Measurements from ENCODE around the gene VPS45.
"Not testable (repeated sequence)": the region's sequence is repeated elsewhere in the genome, so short reads cannot be mapped to it uniquely, and the experiment has no call there.

The VPS45 gene

GRCh38 chr1:150067184-150068108 is at the start of gene VPS45:
VPS45 (plus strand) TSS chr1:150067776; CDS start chr1:150067858, 82 bp downstream.
- Histone ChIP-seq H3K27me3 (ENCODE audit: control insufficient read depth, insufficient read depth, low read length) (no peaks in the 10 kb centered on the region), H3K4me3 (ENCODE audit: low read depth, low read length) (peak within 1 kb of the TSS; percentile 91), H3K9ac (ENCODE audit: low read length) (peak within 1 kb of the TSS; percentile 95), H3K4me1 (ENCODE audit: control insufficient read depth, insufficient read depth, low read length) (peaks cover 10% of the 10 kb centered on the region; the same call in 1 of the 2 replicates), H3K9me3 (ENCODE audit: control insufficient read depth, insufficient read depth, low read depth, low read length) (no peaks in the 10 kb centered on the region), H3K36me3 (ENCODE audit: control insufficient read depth, insufficient read depth, low read length) (peaks cover 9% of the 10 kb centered on the region; the same call in 1 of the 2 replicates), H3K27ac (ENCODE audit: low read depth, low read length) (peak within 1 kb of the TSS; percentile 82)

GRCh38 chr1:150018165-150018564 is 49.4 kb upstream of the VPS45 start:
- Histone ChIP-seq H3K27me3 (ENCODE audit: control insufficient read depth, insufficient read depth, low read length) (no peaks in the 10 kb centered on the region), H3K27ac (ENCODE audit: low read depth, low read length) (no peak overlapping the region), H3K9ac (ENCODE audit: low read length) (no peak overlapping the region), H3K4me3 (ENCODE audit: low read depth, low read length) (no peak overlapping the region), H3K36me3 (ENCODE audit: control insufficient read depth, insufficient read depth, low read length) (no peaks in the 10 kb centered on the region), H3K9me3 (ENCODE audit: control insufficient read depth, insufficient read depth, low read depth, low read length) (no peaks in the 10 kb centered on the region), H3K4me1 (ENCODE audit: control insufficient read depth, insufficient read depth, low read length) (peaks cover 18% of the 10 kb centered on the region; the same call in 1 of the 2 replicates)

GRCh38 chr1:150020711-150021110 is 46.9 kb upstream of the VPS45 start:
- Histone ChIP-seq H3K27me3 (ENCODE audit: control insufficient read depth, insufficient read depth, low read length) (no peaks in the 10 kb centered on the region), H3K9ac (ENCODE audit: low read length) (no peak overlapping the region), H3K27ac (ENCODE audit: low read depth, low read length) (no peak overlapping the region), H3K4me3 (ENCODE audit: low read depth, low read length) (no peak overlapping the region), H3K36me3 (ENCODE audit: control insufficient read depth, insufficient read depth, low read length) (no peaks in the 10 kb centered on the region), H3K9me3 (ENCODE audit: control insufficient read depth, insufficient read depth, low read depth, low read length) (no peaks in the 10 kb centered on the region), H3K4me1 (ENCODE audit: control insufficient read depth, insufficient read depth, low read length) (peaks cover 18% of the 10 kb centered on the region; the same call in 1 of the 2 replicates)

GRCh38 chr1:150021191-150021694 is 46.3 kb upstream of the VPS45 start:
- H3K36me3 ChIP-seq (ENCODE audit: control insufficient read depth, insufficient read depth, low read length) = no peaks in the 10 kb centered on the region
- no peak overlapping the region for H3K27ac ChIP-seq (ENCODE audit: low read depth, low read length)
- H3K4me1 ChIP-seq (ENCODE audit: control insufficient read depth, insufficient read depth, low read length) = peaks cover 18% of the 10 kb centered on the region; the same call in 1 of the 2 replicates
- no peaks in the 10 kb centered on the region for H3K27me3 ChIP-seq (ENCODE audit: control insufficient read depth, insufficient read depth, low read length)
- no peak overlapping the region for H3K9ac ChIP-seq (ENCODE audit: low read length)
- no peaks in the 10 kb centered on the region for H3K9me3 ChIP-seq (ENCODE audit: control insufficient read depth, insufficient read depth, low read depth, low read length)
- H3K4me3 ChIP-seq (ENCODE audit: low read depth, low read length) = no peak overlapping the region

GRCh38 chr1:150022357-150022756 is 45.2 kb upstream of the VPS45 start:
- peaks cover 12% of the 10 kb centered on the region; the same call in 1 of the 2 replicates for H3K4me1 ChIP-seq (ENCODE audit: control insufficient read depth, insufficient read depth, low read length)
- no peaks in the 10 kb centered on the region for H3K36me3 ChIP-seq (ENCODE audit: control insufficient read depth, insufficient read depth, low read length)
- no peaks in the 10 kb centered on the region for H3K9me3 ChIP-seq (ENCODE audit: control insufficient read depth, insufficient read depth, low read depth, low read length)
- H3K27me3 ChIP-seq (ENCODE audit: control insufficient read depth, insufficient read depth, low read length) = no peaks in the 10 kb centered on the region
- H3K27ac ChIP-seq (ENCODE audit: low read depth, low read length) = no peak overlapping the region
- no peak overlapping the region for H3K9ac ChIP-seq (ENCODE audit: low read length)
- H3K4me3 ChIP-seq (ENCODE audit: low read depth, low read length) = no peak overlapping the region

GRCh38 chr1:150024156-150024555 is 43.4 kb upstream of the VPS45 start:
- Histone ChIP-seq H3K27me3 (ENCODE audit: control insufficient read depth, insufficient read depth, low read length) (no peaks in the 10 kb centered on the region), H3K9ac (ENCODE audit: low read length) (no peak overlapping the region), H3K4me1 (ENCODE audit: control insufficient read depth, insufficient read depth, low read length) (0 out of 2 replicates have a peak, but pooled peaks cover 7% of the 10 kb centered on the region), H3K36me3 (ENCODE audit: control insufficient read depth, insufficient read depth, low read length) (no peaks in the 10 kb centered on the region), H3K27ac (ENCODE audit: low read depth, low read length) (no peak overlapping the region), H3K4me3 (ENCODE audit: low read depth, low read length) (no peak overlapping the region), H3K9me3 (ENCODE audit: control insufficient read depth, insufficient read depth, low read depth, low read length) (no peaks in the 10 kb centered on the region)

GRCh38 chr1:150028322-150028721 is 39.3 kb upstream of the VPS45 start:
- H3K27me3 ChIP-seq (ENCODE audit: control insufficient read depth, insufficient read depth, low read length) = no peaks in the 10 kb centered on the region
- H3K9ac ChIP-seq (ENCODE audit: low read length) = no peak overlapping the region
- H3K9me3 ChIP-seq (ENCODE audit: control insufficient read depth, insufficient read depth, low read depth, low read length) = no peaks in the 10 kb centered on the region
- H3K4me1 ChIP-seq (ENCODE audit: control insufficient read depth, insufficient read depth, low read length) = no peaks in the 10 kb centered on the region
- H3K27ac ChIP-seq (ENCODE audit: low read depth, low read length) = no peak overlapping the region
- no peak overlapping the region for H3K4me3 ChIP-seq (ENCODE audit: low read depth, low read length)
- no peaks in the 10 kb centered on the region for H3K36me3 ChIP-seq (ENCODE audit: control insufficient read depth, insufficient read depth, low read length)

- Histone ChIP-seq H3K36me3 (ENCODE audit: control insufficient read depth, insufficient read depth, low read length) (no peaks in the 10 kb centered on the region), H3K9ac (ENCODE audit: low read length) (no peak overlapping the region), H3K4me1 (ENCODE audit: control insufficient read depth, insufficient read depth, low read length) (no peaks in the 10 kb centered on the region), H3K27ac (ENCODE audit: low read depth, low read length) (no peak overlapping the region), H3K27me3 (ENCODE audit: control insufficient read depth, insufficient read depth, low read length) (no peaks in the 10 kb centered on the region), H3K4me3 (ENCODE audit: low read depth, low read length) (no peak overlapping the region), H3K9me3 (ENCODE audit: control insufficient read depth, insufficient read depth, low read depth, low read length) (no peaks in the 10 kb centered on the region)
Observed at GRCh38 chr1:150034336-150034735, 33.2 kb upstream of the VPS45 start.

GRCh38 chr1:150049926-150050325 is 17.6 kb upstream of the VPS45 start:
- no peak overlapping the region for H3K27ac ChIP-seq (ENCODE audit: low read depth, low read length)
- no peaks in the 10 kb centered on the region for H3K9me3 ChIP-seq (ENCODE audit: control insufficient read depth, insufficient read depth, low read depth, low read length)
- H3K27me3 ChIP-seq (ENCODE audit: control insufficient read depth, insufficient read depth, low read length) = no peaks in the 10 kb centered on the region
- H3K9ac ChIP-seq (ENCODE audit: low read length) = no peak overlapping the region
- no peaks in the 10 kb centered on the region for H3K36me3 ChIP-seq (ENCODE audit: control insufficient read depth, insufficient read depth, low read length)
- no peak overlapping the region for H3K4me3 ChIP-seq (ENCODE audit: low read depth, low read length)
- peaks cover 4% of the 10 kb centered on the region; the same call in 1 of the 2 replicates for H3K4me1 ChIP-seq (ENCODE audit: control insufficient read depth, insufficient read depth, low read length)

GRCh38 chr1:150051089-150051373 is 16.5 kb upstream of the VPS45 start:
- Histone ChIP-seq H3K9ac (ENCODE audit: low read length) (no peak overlapping the region), H3K4me1 (ENCODE audit: control insufficient read depth, insufficient read depth, low read length) (peaks cover 4% of the 10 kb centered on the region; the same call in 1 of the 2 replicates)

GRCh38 chr1:150051905-150052412 is 15.6 kb upstream of the VPS45 start:
- not testable (repeated sequence) for H3K9me3 ChIP-seq (ENCODE audit: control insufficient read depth, insufficient read depth, low read depth, low read length); H3K4me1 ChIP-seq (ENCODE audit: control insufficient read depth, insufficient read depth, low read length); H3K27me3 ChIP-seq (ENCODE audit: control insufficient read depth, insufficient read depth, low read length); H3K27ac ChIP-seq (ENCODE audit: low read depth, low read length); H3K4me3 ChIP-seq (ENCODE audit: low read depth, low read length); H3K9ac ChIP-seq (ENCODE audit: low read length); H3K36me3 ChIP-seq (ENCODE audit: control insufficient read depth, insufficient read depth, low read length)

More at GRCh38 chr1:150051089-150051373, 16.5 kb upstream of the VPS45 start:
- Histone ChIP-seq H3K27me3 (ENCODE audit: control insufficient read depth, insufficient read depth, low read length) (no peaks in the 10 kb centered on the region), H3K4me3 (ENCODE audit: low read depth, low read length) (no peak overlapping the region), H3K9me3 (ENCODE audit: control insufficient read depth, insufficient read depth, low read depth, low read length) (no peaks in the 10 kb centered on the region), H3K27ac (ENCODE audit: low read depth, low read length) (no peak overlapping the region), H3K36me3 (ENCODE audit: control insufficient read depth, insufficient read depth, low read length) (no peaks in the 10 kb centered on the region)
